ENCODE results near the gene TUBGCP6. TPM values are rescaled to one million over a fixed set of nuclear protein-coding genes. Genes with fewer than 3 reads are reported as not detected.

Gene TUBGCP6
- total RNA-seq, 1 donor from 2014 or later = 26.3 TPM

DNA sequence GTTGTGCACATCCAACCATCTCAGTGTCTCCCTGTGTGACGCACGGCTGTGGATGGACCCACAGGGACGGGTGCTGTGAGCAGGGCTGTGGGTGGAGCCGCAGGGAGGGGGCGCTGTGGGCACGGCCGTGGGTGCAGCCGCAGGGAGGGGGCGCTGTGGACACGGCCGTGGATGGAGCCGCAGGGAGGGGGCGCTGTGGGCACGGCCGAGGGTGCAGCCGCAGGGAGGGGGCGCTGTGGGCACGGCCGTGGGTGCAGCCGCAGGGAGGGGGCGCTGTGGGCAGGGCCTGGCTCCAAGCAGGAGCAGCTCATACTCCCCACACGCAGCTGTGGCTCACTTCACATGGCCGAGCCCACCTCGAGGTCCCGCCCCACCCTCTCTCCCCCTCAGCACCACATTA is 31.3 kb upstream of the TUBGCP6 start:
- peaks cover 5% of the 10 kb centered on the region for H3K4me1 ChIP-seq (ENCODE audit: insufficient read depth, low read length)
- DNase-seq (ENCODE audit: low read depth) = no peak
- H3K27me3 Mint-ChIP-seq (ENCODE audit: low read depth, unreplicated experiment) = no peaks in the 10 kb centered on the region

DNA sequence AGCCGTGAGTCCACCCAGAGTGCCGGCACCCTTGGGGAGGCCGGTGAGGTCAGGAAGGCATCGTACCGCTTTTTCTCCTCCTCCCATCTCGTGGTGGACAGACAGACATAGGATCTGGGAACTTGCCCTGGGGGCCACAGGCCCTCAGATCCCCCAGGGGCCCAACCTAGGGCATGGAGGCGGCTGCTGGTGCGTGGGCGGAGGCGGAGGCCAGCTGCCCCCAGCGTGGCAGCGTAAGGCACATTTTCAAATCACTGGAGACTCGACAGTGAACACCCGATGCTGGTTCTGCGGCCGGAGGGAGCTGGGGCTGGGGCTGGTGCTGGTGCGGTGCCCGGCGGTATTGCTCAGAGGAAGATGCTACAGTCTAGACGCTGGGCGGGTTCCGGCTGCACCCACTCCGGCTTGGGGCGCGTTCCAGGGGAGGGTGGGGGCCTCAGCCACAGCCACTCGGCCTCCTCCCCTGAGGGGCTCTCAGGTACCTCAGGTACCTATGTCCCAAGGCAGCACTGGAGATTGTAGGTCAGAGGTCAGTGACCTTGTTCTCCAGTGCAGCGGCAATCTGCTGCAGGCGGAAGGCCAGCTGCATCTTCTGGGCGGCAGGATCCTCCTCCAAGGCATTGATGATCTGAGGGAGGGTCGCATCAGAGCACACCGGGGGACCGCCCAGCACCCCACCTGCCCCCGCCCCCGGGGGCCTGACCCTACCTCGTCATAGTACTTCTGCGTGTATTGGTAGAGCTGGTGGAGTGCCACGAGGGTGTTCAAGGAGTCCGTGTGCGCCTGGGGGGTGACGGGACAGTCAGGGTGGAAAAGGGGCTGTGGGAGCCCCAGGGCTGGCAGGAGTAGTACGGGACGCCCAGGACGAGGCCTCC is 30.6 kb upstream of the TUBGCP6 start:
- Mint-ChIP-seq H3K27me3 (ENCODE audit: low read depth, unreplicated experiment) (no peaks in the 10 kb centered on the region), H3K9me3 (ENCODE audit: unreplicated experiment) (no peaks in the 10 kb centered on the region), H3K4me1 (ENCODE audit: low read depth, unreplicated experiment) (peaks cover 8% of the 10 kb centered on the region), H3K4me3 (ENCODE audit: unreplicated experiment) (no peak overlapping the region), H3K27ac (ENCODE audit: unreplicated experiment) (no peak overlapping the region), H3K36me3 (ENCODE audit: low read depth, unreplicated experiment) (peaks cover 2% of the 10 kb centered on the region)
- Histone ChIP-seq H3K36me3 (ENCODE audit: insufficient read depth, low read length) (peaks cover 6% of the 10 kb centered on the region), H4K20me1 (ENCODE audit: insufficient read depth, low read length) (peaks cover 37% of the 10 kb centered on the region), H2AFZ (ENCODE audit: low read depth, low read length) (no peak overlapping the region), H3K27me3 (ENCODE audit: insufficient read depth, low read length) (no peaks in the 10 kb centered on the region), H3K4me3 (ENCODE audit: insufficient read depth, low read depth, low read length) (no peak overlapping the region), H3K27ac (ENCODE audit: low read depth, low read length) (no peak overlapping the region), H3K9me3 (ENCODE audit: insufficient read depth, low read depth, low read length) (no peaks in the 10 kb centered on the region), H3K9ac (ENCODE audit: low read length) (no peak overlapping the region), H3K4me1 (ENCODE audit: insufficient read depth, low read length) (peaks cover 8% of the 10 kb centered on the region), H3K79me2 (ENCODE audit: insufficient read depth, low read length) (no peaks in the 10 kb centered on the region), H3K4me2 (ENCODE audit: low read length) (no peak overlapping the region)
- DNase-seq (ENCODE audit: low read depth) = no peak
- TF ChIP-seq, protein P1, sequence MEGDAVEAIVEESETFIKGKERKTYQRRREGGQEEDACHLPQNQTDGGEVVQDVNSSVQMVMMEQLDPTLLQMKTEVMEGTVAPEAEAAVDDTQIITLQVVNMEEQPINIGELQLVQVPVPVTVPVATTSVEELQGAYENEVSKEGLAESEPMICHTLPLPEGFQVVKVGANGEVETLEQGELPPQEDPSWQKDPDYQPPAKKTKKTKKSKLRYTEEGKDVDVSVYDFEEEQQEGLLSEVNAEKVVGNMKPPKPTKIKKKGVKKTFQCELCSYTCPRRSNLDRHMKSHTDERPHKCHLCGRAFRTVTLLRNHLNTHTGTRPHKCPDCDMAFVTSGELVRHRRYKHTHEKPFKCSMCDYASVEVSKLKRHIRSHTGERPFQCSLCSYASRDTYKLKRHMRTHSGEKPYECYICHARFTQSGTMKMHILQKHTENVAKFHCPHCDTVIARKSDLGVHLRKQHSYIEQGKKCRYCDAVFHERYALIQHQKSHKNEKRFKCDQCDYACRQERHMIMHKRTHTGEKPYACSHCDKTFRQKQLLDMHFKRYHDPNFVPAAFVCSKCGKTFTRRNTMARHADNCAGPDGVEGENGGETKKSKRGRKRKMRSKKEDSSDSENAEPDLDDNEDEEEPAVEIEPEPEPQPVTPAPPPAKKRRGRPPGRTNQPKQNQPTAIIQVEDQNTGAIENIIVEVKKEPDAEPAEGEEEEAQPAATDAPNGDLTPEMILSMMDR (IDR thresholded peaks at IDR 0.05; ENCODE audit: insufficient read depth, low read depth, low read length) = no peak
- TF ChIP-seq EZH2 (IDR thresholded peaks at IDR 0.05; ENCODE audit: insufficient read depth, low read length) = no peak
- FAIRE-seq = no peak

More for the DNA sequence above, 31.3 kb upstream of the TUBGCP6 start:
- Histone ChIP-seq H3K4me2 (ENCODE audit: low read length) (no peak overlapping the region), H3K27me3 (ENCODE audit: insufficient read depth, low read length) (no peaks in the 10 kb centered on the region), H4K20me1 (ENCODE audit: insufficient read depth, low read length) (peaks cover 41% of the 10 kb centered on the region), H3K4me3 (ENCODE audit: insufficient read depth, low read depth, low read length) (no peak overlapping the region), H2AFZ (ENCODE audit: low read depth, low read length) (no peak overlapping the region), H3K27ac (ENCODE audit: low read depth, low read length) (no peak overlapping the region), H3K9ac (ENCODE audit: low read length) (no peak overlapping the region), H3K79me2 (ENCODE audit: insufficient read depth, low read length) (no peaks in the 10 kb centered on the region), H3K9me3 (ENCODE audit: insufficient read depth, low read depth, low read length) (no peaks in the 10 kb centered on the region), H3K36me3 (ENCODE audit: insufficient read depth, low read length) (peaks cover 8% of the 10 kb centered on the region)
- H3K4me1 Mint-ChIP-seq (ENCODE audit: low read depth, unreplicated experiment) = peaks cover 8% of the 10 kb centered on the region
- FAIRE-seq = no peak
- no peak overlapping the region for H3K27ac Mint-ChIP-seq (ENCODE audit: unreplicated experiment)
- TF ChIP-seq EZH2 (IDR thresholded peaks at IDR 0.05; ENCODE audit: insufficient read depth, low read length) = no peak
- TF ChIP-seq, protein P1 (IDR thresholded peaks at IDR 0.05; ENCODE audit: insufficient read depth, low read depth, low read length) = no peak
- no peak overlapping the region for H3K4me3 Mint-ChIP-seq (ENCODE audit: unreplicated experiment)
- H3K36me3 Mint-ChIP-seq (ENCODE audit: low read depth, unreplicated experiment) = peaks cover 2% of the 10 kb centered on the region
- H3K9me3 Mint-ChIP-seq (ENCODE audit: unreplicated experiment) = no peaks in the 10 kb centered on the region

DNA sequence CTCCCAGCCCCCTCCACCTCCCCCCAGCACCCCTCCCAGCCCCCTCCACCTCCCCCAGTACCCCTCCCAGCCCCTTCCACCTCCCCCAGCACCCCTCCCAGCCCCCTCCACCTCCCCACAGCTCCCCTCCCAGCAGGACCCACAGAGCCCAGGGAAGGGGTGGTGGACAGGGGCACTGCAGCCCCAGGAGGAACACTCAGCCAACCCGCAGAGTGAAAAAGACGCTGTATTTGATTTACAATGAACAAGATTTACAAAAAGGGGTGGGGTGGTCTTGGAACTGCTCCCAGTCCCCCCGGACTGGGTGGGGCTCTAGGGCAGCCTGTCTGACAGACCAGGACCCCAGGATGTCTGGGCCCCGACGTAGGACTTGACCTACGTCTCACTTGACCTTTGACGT is 29.9 kb upstream of the TUBGCP6 start:
- TF ChIP-seq, protein P1 (IDR thresholded peaks at IDR 0.05; ENCODE audit: insufficient read depth, low read depth, low read length) = no peak
- TF ChIP-seq EZH2 (IDR thresholded peaks at IDR 0.05; ENCODE audit: insufficient read depth, low read length) = no peak
- no peaks in the 10 kb centered on the region for H3K79me2 ChIP-seq (ENCODE audit: insufficient read depth, low read length)

More for the DNA sequence above, 29.9 kb upstream of the TUBGCP6 start:
- Histone ChIP-seq H3K4me2 (ENCODE audit: low read length) (no peak overlapping the region), H3K4me3 (ENCODE audit: insufficient read depth, low read depth, low read length) (no peak overlapping the region), H3K9me3 (ENCODE audit: insufficient read depth, low read depth, low read length) (no peaks in the 10 kb centered on the region), H3K4me1 (ENCODE audit: insufficient read depth, low read length) (peaks cover 9% of the 10 kb centered on the region), H3K27ac (ENCODE audit: low read depth, low read length) (no peak overlapping the region), H4K20me1 (ENCODE audit: insufficient read depth, low read length) (peaks cover 37% of the 10 kb centered on the region), H3K36me3 (ENCODE audit: insufficient read depth, low read length) (peaks cover 3% of the 10 kb centered on the region), H3K27me3 (ENCODE audit: insufficient read depth, low read length) (no peaks in the 10 kb centered on the region), H3K9ac (ENCODE audit: low read length) (no peak overlapping the region), H2AFZ (ENCODE audit: low read depth, low read length) (no peak overlapping the region)
- Mint-ChIP-seq H3K9me3 (ENCODE audit: unreplicated experiment) (no peaks in the 10 kb centered on the region), H3K4me3 (ENCODE audit: unreplicated experiment) (no peak overlapping the region), H3K36me3 (ENCODE audit: low read depth, unreplicated experiment) (peaks cover 2% of the 10 kb centered on the region), H3K27ac (ENCODE audit: unreplicated experiment) (no peak overlapping the region), H3K4me1 (ENCODE audit: low read depth, unreplicated experiment) (peaks cover 8% of the 10 kb centered on the region), H3K27me3 (ENCODE audit: low read depth, unreplicated experiment) (no peaks in the 10 kb centered on the region)
- no peak for FAIRE-seq
- no peak for DNase-seq (ENCODE audit: low read depth)
